Measurements from ENCODE around the gene KLHL13.

- TF ChIP-seq RAD21 (IDR thresholded peaks at IDR 0.05; ENCODE audit: low read depth) (no peak), TEAD4 (IDR thresholded peaks at IDR 0.05) (no peak), EGR1 (IDR thresholded peaks at IDR 0.05) (no peak), EP300 (IDR thresholded peaks at IDR 0.05; ENCODE audit: borderline replicate concordance) (no peak)
- TF ChIP-seq, protein P1, sequence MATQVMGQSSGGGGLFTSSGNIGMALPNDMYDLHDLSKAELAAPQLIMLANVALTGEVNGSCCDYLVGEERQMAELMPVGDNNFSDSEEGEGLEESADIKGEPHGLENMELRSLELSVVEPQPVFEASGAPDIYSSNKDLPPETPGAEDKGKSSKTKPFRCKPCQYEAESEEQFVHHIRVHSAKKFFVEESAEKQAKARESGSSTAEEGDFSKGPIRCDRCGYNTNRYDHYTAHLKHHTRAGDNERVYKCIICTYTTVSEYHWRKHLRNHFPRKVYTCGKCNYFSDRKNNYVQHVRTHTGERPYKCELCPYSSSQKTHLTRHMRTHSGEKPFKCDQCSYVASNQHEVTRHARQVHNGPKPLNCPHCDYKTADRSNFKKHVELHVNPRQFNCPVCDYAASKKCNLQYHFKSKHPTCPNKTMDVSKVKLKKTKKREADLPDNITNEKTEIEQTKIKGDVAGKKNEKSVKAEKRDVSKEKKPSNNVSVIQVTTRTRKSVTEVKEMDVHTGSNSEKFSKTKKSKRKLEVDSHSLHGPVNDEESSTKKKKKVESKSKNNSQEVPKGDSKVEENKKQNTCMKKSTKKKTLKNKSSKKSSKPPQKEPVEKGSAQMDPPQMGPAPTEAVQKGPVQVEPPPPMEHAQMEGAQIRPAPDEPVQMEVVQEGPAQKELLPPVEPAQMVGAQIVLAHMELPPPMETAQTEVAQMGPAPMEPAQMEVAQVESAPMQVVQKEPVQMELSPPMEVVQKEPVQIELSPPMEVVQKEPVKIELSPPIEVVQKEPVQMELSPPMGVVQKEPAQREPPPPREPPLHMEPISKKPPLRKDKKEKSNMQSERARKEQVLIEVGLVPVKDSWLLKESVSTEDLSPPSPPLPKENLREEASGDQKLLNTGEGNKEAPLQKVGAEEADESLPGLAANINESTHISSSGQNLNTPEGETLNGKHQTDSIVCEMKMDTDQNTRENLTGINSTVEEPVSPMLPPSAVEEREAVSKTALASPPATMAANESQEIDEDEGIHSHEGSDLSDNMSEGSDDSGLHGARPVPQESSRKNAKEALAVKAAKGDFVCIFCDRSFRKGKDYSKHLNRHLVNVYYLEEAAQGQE (IDR thresholded peaks at IDR 0.05; ENCODE audit: low read depth), result no peak
These were observed 218.4 kb downstream of the KLHL13 start for GRCh38 chrX:117898226-117898625.

All from Ishikawa (cell line).